Peyer's patch (tissue), 4 donors: Measurements from ENCODE around the gene COG5.

Experiments used
- CTCF ChIP-seq, 6 experiments: fragments of 450-650 bp in 4 of 6; fragments of 200-600 bp in 2 of 6; sonication (generic) in 1 of 6; IDR thresholded peaks; one replicate each; pipeline ENCODE4 v1.5.1; 2017 to 2019; ENCODE audit warnings: antibody characterized with exemption in 6 of 6, mild to moderate bottlenecking in 3 of 6, moderate library complexity in 1 of 6
- POLR2A ChIP-seq, 2 donors: fragments of 450-650 bp; IDR thresholded peaks; one replicate each; pipeline ENCODE4 v1.5.1; 2017; ENCODE audit warnings: antibody characterized with exemption in 2 of 2, mild to moderate bottlenecking in 2 of 2, moderate library complexity in 2 of 2

GRCh38 chr7:107526672-107527071 is 37.0 kb downstream of the COG5 start:
- no peak for TF ChIP-seq CTCF (IDR thresholded peaks at IDR 0.05)
- TF ChIP-seq POLR2A (IDR thresholded peaks at IDR 0.05), result no peak
